ENCODE data around the gene ZFP69B.
"Not testable (repeated sequence)": the region's sequence is repeated elsewhere in the genome, so short reads cannot be mapped to it uniquely, and the experiment has no call there.

Gene ZFP69B

DNA sequence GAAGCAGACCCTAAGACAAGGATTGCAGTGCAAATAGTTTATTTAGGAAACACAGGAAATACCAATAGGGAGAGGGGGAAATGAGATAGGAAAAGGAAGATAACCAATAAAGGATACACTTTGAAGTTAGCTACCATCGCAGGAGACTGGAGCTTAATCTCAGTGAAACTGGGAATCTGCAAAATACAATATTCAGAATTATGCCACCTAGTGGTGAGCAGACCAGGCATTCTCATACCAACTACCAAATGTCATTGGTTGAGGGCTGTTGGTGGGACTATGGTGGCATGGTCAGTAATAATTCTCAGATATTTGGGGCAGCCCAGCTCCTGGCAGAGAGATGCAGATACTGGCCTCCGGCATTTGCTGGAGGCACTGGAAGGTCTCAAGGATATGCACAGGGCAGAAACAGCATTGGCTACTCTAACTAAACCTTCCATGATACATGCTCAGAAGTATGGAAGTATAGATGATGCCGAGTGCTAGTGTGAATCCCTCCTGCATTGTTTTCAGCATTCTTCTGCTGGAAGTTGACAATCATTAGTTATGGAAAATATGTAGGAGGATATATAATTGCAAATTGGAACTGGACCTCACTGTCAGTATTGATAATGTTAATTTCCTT, 11.8 kb upstream of the ZFP69B start:
- no peak for DNase-seq

GRCh38 chr1:40439247-40439646, 11.0 kb upstream of the ZFP69B start:
- DNase-seq, result no peak

DNA sequence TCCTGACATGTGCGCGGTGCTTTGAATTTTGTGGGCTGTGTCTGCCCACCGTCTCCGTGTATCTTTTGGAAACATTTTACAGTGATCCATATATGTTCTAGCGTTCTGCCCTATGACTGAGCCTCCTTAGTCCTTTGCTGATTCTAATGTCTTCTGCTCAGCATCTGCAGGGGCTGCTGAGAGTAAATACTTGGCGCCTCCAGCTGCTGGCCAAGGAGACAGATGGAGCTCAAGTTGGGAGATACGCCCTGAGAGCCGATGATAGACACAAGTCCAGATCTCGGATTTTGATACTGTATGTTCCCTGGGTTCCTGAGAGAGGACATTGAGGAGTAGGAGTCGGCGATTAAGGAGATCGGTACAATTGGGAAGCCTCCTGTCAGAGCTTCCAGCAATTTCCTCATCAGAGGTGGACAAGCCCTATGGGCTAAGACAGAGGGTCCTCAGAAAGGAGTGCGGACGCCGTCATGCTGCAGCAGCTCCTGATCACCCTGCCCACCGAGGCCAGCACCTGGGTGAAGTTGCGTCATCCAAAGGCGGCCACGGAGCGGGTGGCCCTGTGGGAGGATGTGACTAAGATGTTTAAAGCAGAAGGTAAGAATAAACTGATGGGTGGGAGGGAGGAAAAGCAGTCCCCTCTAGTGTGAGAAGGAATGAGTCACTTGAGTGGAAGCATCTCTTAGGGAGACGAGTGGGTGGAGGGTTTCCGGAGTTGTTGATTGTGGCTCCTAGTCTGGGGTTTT, 390 bp downstream of the ZFP69B start:
- peak; percentile 91 for DNase-seq

DNA sequence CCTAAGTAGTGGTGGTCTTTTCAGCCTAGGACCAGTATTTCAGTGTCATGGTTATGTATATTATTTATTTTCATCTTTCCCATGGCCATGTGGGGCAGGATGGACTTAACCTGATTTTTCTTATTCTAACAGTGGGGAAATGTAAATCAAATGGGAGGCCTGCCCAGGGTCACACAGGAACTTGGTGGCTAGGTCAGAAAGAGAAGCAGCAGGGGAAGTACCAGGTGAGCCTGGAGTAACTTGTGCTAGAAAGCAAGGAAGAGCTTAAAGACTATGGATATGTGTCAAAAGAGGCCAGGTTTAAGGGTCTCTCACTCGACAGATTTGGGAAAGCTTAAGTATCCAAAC, 936 bp downstream of the ZFP69B start:
- DNase-seq, result no peak

GRCh38 chr1:40454873-40455272, 4.6 kb downstream of the ZFP69B start:
- DNase-seq, result no peak

DNA sequence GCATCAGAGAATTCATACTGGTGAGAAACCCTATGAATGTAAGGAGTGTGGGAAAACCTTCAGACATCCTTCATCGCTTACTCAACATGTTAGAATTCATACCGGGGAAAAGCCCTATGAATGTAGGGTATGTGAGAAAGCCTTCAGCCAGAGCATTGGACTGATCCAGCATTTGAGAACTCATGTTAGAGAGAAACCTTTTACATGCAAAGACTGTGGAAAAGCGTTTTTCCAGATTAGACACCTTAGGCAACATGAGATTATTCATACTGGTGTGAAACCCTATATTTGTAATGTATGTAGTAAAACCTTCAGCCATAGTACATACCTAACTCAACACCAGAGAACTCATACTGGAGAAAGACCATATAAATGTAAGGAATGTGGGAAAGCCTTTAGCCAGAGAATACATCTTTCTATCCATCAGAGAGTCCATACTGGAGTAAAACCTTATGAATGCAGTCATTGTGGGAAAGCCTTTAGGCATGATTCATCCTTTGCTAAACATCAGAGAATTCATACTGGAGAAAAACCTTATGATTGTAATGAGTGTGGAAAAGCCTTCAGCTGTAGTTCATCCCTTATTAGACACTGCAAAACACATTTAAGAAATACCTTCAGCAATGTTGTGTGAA, 12.8 kb downstream of the ZFP69B start:
- no peak for DNase-seq

GRCh38 chr1:40469327-40469726, 19.1 kb downstream of the ZFP69B start:
- no peak for DNase-seq

- no peak for DNase-seq
Observed at GRCh38 chr1:40475268-40475667, 25.0 kb downstream of the ZFP69B start.

- peak; percentile 69 for DNase-seq
Observed at GRCh38 chr1:40476924-40477677, 26.8 kb downstream of the ZFP69B start, which contains the start of gene ZFP69. Gene ZFP69, plus strand, starts transcription at chr1:40477290. Its CDS starts 2,072 bp downstream, at chr1:40479362.

DNA sequence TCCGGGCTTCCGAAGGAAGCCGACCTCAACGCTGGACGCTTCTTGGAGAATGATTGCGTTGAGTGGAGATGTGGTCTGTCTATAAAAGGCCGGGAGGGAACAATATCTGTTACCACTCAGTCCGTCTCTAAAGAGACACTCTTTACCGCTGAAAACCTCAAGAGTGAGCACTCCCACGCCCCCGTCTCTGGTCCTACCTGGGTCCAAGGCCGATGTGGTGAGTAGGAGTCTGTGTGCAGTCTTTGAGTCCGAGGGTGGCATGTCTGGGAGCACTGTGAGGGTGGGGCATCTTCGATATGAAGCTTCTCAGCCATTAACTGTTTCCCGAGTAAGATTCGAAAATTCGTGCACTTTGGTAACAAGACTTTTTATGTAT, 27.4 kb downstream of the ZFP69B start:
- peak; percentile 20 for DNase-seq

GRCh38 chr1:40478276-40478675, 28.0 kb downstream of the ZFP69B start:
- no peak for DNase-seq

- DNase-seq, result peak; percentile 5
Observed at GRCh38 chr1:40479156-40479555, 28.9 kb downstream of the ZFP69B start.

DNA sequence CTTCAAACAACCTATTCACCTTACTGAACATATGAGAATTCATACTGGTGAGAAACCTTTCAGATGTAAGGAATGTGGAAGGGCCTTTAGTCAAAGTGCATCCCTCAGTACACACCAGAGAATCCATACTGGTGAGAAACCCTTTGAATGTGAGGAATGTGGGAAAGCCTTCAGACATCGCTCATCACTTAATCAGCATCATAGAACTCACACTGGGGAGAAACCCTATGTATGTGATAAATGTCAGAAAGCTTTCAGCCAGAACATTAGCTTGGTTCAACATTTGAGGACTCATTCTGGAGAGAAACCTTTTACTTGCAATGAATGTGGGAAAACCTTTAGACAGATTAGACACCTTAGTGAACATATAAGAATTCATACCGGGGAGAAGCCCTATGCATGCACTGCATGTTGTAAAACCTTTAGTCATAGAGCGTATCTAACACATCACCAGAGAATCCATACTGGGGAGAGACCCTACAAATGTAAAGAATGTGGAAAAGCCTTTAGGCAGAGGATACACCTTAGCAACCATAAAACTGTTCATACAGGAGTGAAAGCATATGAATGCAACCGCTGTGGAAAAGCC, 45.1 kb downstream of the ZFP69B start:
- no peak for DNase-seq

DNA sequence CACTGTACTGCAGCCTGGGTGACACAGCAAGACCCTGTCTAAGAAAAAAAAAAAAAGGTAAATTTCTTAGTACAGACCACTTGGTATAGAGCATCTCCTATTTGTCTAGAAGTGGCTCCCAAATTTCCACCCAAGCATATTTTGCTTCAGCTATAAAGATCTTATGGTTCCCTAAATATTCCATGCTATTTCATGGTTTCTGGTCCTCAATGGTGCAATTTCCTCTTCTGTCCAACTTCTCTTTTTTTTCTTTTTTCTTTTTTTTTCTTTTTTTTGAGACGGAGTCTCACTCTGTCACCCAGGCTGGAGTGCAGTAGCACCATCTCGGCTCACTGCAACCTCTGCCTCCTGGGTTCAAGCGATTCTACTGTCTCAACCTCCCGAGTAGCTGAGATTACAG, 52.4 kb downstream of the ZFP69B start:
- DNase-seq, result not testable (repeated sequence)

DNA sequence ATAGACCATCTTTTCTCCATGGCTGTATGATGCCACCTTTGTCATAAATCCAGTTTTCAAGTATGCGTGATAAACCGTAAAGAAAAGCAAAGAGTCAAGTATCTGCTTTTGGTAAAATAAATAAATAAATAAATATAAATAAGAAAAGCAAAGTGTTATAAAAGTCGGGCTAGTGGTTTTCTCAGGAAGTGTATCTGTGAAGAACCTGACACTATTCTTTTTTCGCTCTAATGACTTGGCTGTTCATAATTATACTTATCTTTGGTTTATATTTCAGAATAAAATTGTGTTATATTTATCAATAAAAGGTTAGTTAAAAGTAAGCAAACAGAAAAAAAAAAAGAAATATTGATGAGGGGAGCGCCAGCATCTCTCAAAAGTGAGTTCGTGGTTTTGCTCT, 57.7 kb downstream of the ZFP69B start:
- DNase-seq, result no peak

DNA sequence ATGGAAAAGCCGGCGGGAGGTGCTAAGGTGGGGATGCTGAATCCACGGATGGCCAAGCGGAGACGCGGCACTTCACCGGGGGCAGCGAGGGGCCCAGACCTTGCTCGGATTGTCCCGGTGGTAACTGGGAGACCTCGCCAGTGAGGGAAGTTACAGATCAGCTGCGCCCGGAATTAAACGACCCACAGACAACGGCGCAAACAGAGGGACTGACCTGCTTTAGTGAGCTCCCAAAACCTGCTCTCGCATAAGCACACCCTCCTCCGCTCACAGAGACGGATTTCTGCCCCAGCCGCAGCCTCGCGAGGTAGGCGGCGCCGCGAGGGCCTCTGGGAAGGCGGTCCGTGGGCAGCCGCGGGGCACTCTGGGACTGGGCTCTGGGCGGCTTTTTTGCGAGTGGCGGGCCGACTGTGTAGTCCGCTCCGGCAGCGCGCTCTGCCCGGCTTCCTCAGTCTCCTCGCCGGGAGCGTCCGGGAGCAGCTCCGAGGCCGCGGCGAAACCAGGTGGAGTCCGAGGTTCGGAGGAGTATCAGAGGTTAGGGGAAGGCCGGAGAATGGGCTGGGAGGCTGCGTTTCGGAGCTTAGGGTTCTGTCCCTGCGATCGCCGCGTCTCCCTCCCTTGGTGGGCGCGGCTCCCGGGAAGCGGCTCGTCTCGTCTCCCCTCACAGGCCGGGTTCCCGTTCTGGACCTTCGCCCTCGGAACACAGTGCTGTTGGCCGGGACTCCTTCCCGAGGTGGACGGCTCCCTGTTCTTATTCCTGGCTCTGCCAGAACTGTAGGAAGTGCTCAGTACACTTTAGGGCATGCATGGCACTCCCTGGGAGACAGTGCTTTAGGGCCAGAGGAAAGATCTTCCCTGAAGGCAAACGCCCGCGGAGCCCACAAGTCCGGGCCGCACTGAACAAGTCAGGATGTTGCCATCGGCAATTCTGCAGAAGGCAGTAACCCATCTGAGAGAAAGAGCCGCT, 58.4 kb downstream of the ZFP69B start, which contains the start of gene EXO5:
Gene EXO5 (plus strand): TSS at position 393 of the 967 bp plus-strand sequence. CDS start 5,778 bp downstream, outside the sequence.
- peak; percentile 89 for DNase-seq

All from stimulated activated CD4-positive, alpha-beta T cell treated with anti-CD3 and anti-CD28 coated beads, Interleukin-1b, Interleukin-23, amount 100 ng/mL, for 48 hours (primary cell).